GM10266 (cell line): ENCODE measurements around the gene ZNF652.
A peak's percentile ranks its signal among the peaks of the same experiment; 100 is the strongest.
"Not testable (repeated sequence)": the region's sequence is repeated elsewhere in the genome, so short reads cannot be mapped to it uniquely, and the experiment has no call there.

ENCODE experiments used
- DNase-seq: peaks from one replicate; pipeline ENCODE4 v3.0.0; 2012; ENCODE audit errors: extremely low spot score
- CTCF ChIP-seq: IDR thresholded peaks from 2 replicates; pipeline ENCODE4 v1.5.1; 2012; ENCODE audit warnings: mild to moderate bottlenecking, low read depth; ENCODE audit not compliant: control insufficient read depth, insufficient read depth; ENCODE audit errors: missing control alignments

Gene ZNF652

DNA sequence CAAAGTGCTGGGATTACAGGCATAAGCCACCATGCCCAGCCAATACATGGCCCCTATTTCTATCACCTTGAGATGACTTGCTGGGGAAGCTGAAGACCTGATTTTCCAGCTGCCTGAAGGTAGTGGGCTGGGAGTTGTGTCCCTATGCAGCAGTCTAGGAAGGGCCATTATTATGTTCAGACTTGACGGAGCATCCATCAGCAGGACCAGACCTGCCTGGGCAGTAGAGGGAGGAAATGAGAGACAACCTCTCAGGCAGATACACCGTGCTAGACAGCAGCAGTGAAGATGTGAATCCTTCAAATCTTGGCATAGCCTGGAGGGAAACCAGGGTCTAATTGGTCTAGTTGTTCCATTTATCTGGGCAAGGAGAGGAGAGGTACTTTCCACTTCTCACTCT is 95.8 kb downstream of the ZNF652 start:
- DNase-seq = no peak
- TF ChIP-seq CTCF = no peak

- not testable (repeated sequence) for DNase-seq
These were observed 100.5 kb downstream of the ZNF652 start for GRCh38 chr17:49261540-49261939.

DNA sequence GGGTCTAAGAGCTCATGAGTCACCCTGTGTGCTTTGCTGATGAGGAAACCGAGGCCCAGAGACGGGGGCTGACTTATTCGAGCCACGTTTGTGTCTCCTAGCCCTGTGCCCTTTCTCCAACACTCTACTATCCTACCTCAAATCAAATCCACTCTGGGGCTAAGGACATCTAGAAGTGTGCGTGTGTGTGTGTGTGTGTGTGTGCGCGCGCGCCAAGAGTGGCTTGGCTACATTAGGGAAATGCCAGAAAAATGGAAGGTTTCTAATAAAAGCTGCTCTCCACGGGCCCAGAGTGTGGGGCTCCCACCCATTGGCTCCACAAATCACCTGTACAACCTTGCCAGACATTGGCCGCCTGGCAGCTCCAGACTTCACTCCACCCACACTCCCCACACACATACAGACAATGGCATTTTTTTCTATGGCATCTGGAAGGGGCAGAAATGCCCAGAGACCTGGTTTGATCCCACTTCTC is 101.2 kb downstream of the ZNF652 start:
- no peak for DNase-seq
- no peak for TF ChIP-seq CTCF

DNA sequence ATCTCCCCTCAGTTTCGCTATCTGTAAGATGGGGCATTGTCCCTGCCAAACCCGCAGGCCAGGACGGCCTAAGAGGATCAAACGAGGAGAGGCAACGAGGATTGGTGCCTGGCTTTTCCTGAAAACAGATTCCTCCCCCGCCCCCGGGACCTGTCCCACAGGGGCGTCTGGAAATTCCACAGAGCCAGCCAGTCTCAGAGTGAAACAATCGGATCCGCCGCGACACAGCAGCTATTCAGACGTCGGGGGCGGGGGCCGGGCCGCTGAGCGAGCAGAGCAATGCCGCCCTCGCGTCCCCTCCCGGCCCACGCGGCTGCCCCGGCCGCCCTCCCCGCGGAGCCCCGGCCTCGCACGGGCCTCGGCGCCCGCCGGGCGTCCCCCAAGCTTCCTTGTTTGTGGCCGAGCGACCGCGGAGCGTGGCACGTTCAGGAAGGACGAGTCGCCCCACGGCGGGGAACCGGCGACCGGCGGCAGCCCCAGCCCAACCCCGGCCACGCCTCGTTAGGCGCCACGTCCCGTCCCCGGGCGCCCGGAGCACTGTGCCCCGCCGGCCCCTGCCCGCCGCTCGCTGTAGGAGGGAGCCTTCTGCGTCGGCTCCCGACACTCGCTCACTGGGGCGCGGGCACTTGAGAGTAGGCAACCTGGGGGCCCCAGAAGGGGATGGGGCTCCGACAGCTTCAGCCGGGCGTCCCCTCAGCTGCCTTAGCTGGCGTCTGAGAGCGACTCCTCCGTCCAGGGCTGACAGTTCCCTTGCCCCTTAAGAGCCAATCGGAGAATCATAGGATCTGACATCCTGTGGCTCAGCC is 101.8 kb downstream of the ZNF652 start:
- peak; percentile 68 for DNase-seq
- TF ChIP-seq CTCF = no peak

- no peak for DNase-seq
- TF ChIP-seq CTCF = no peak
These were observed 102.4 kb downstream of the ZNF652 start for GRCh38 chr17:49259663-49260010.

GRCh38 chr17:49258394-49258793 is 103.7 kb downstream of the ZNF652 start:
- DNase-seq = no peak

DNA sequence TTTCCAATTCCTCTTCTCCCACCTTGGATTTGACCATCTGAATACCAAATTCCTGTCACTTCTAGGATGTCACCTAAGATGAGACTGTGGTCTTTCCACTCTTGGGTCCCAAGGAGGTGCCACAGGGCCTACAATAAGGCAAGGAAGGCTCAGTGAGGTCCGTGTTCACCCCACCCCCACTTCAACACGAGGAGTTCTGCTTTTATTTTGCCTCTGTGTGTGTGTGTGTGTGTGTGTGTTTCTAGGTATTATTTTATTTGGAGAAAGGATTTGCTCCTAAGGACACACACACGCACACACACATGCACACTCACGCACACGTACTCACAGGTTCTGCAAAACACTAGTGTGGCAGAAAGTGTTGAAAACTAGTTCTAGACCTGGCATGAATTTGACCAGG is 106.9 kb downstream of the ZNF652 start:
- no peak for DNase-seq
- TF ChIP-seq CTCF = no peak

More at GRCh38 chr17:49258394-49258793, 103.7 kb downstream of the ZNF652 start:
- no peak for TF ChIP-seq CTCF
